ENCODE measurements around the gene ZC3H4. TPM values are rescaled to one million over a fixed set of nuclear protein-coding genes. Genes with fewer than 3 reads are reported as not detected.

ZC3H4 gene
- total and polyA plus RNA-seq, 9 of the 15 experiments (the other 6 are each of a cell fraction or from before 2014, with no cell fraction given): 2.2 to 75.6 (median 18.3) TPM

GRCh38 chr19:47032171-47032811, 81.3 kb downstream of the ZC3H4 start (continued):
- TF ChIP-seq REST (IDR thresholded peaks at IDR 0.05; ENCODE audit: borderline replicate concordance): peak; percentile 34; the same call in 1 of the 2 replicates
- no peak for TF ChIP-seq REST (CRISPR knock-in tag; IDR thresholded peaks at IDR 0.05; ENCODE audit: low read depth)
- peak in 1 of 2 experiments; percentile 76; a peak in 2 of 4 replicates for TF ChIP-seq RCOR1 (IDR thresholded peaks at IDR 0.05; ENCODE audit: borderline replicate concordance in 1 of 2, low read depth in 2 of 2, low read length in 2 of 2)
- no peak for TF ChIP-seq LARP7 (IDR thresholded peaks at IDR 0.05)
- TF ChIP-seq MAZ (CRISPR knock-in tag; conservative IDR thresholded peaks at IDR 0.05 in 1 of 2, IDR thresholded peaks at IDR 0.05 in 1 of 2): 0 out of 4 replicates have a peak, but pooled peaks of 1 of the 2 experiments have one; percentile 51
- TF ChIP-seq PML (IDR thresholded peaks at IDR 0.05; ENCODE audit: low read length): no peak
- no peak for TF ChIP-seq JUND (IDR thresholded peaks at IDR 0.05; ENCODE audit: borderline replicate concordance, low read depth, low read length)
- TF ChIP-seq JUND (tag; IDR thresholded peaks at IDR 0.05; ENCODE audit: borderline replicate concordance, low read depth, low read length): no peak
- no peak for TF ChIP-seq ATF2 (CRISPR knock-in tag; IDR thresholded peaks at IDR 0.05)
- TF ChIP-seq RAD21 (CRISPR knock-in tag; conservative IDR thresholded peaks at IDR 0.05 in 1 of 2, IDR thresholded peaks at IDR 0.05 in 1 of 2): peak; percentile 20 to 66; a peak in 2 of 4 replicates
- TF ChIP-seq E4F1 (CRISPR knock-in tag; IDR thresholded peaks at IDR 0.05; ENCODE audit: borderline replicate concordance): no peak
- TF ChIP-seq SIN3A (IDR thresholded peaks at IDR 0.05; ENCODE audit: borderline replicate concordance in 2 of 2, control insufficient read depth in 1 of 2, low read depth in 2 of 2, low read length in 2 of 2): 0 out of 4 replicates have a peak, but pooled peaks of 1 of the 2 experiments have one; percentile 22
- TF ChIP-seq THAP7 (CRISPR knock-in tag; IDR thresholded peaks at IDR 0.05): no peak
- TF ChIP-seq RB1 (IDR thresholded peaks at IDR 0.05; ENCODE audit: low read depth): peak; percentile 31; the same call in 1 of the 2 replicates
